Spleen (tissue), 11 donors: ENCODE measurements around the gene BCLAF1. TPM values are rescaled to one million over a fixed set of nuclear protein-coding genes. Genes with fewer than 3 reads are reported as not detected.

Experiments used
- DNase-seq: peaks from one replicate; pipeline ENCODE4 v3.0.0-alpha.2; 2020
- H3K27ac ChIP-seq, 8 donors: fragments of 200-600 bp; sonication (generic) in 7 of 8; 1 replicate in 4 of 8; 2 replicates in 4 of 8; pipeline versions ENCODE4 v1.5.0 to v1.8.0; 2016 to 2021; ENCODE audit warnings: inconsistent platforms in 4 of 8, mild to moderate bottlenecking in 4 of 8, moderate library complexity in 1 of 8
- H3K27me3 ChIP-seq, 7 donors: fragments of 200-600 bp; sonication (generic) in 6 of 7; replicated peaks in 1 of 7; 1 replicate in 4 of 7; 2 replicates in 3 of 7; pipeline versions ENCODE4 v1.5.0 to v1.8.0; 2016 to 2021; ENCODE audit warnings: inconsistent platforms in 3 of 7, mild to moderate bottlenecking in 1 of 7
- H3K36me3 ChIP-seq, 6 donors: fragments of 200-600 bp; sonication (generic) in 5 of 6; 1 replicate in 4 of 6; 2 replicates in 2 of 6; pipeline versions ENCODE4 v1.5.0 to v1.8.0; 2016 to 2021; ENCODE audit warnings: inconsistent platforms in 2 of 6
- H3K4me1 ChIP-seq, 6 donors: fragments of 200-600 bp; sonication (generic) in 5 of 6; 1 replicate in 3 of 6; 2 replicates in 3 of 6; pipeline versions ENCODE4 v1.5.0 to v1.8.0; 2016 to 2021; ENCODE audit warnings: inconsistent platforms in 3 of 6
- H3K4me3 ChIP-seq, 8 donors: fragments of 200-600 bp; sonication (generic) in 7 of 8; 1 replicate in 4 of 8; 2 replicates in 4 of 8; pipeline versions ENCODE4 v1.5.0 to v1.8.0; 2016 to 2021; ENCODE audit warnings: inconsistent platforms in 4 of 8, mild to moderate bottlenecking in 4 of 8, moderate library complexity in 2 of 8
- H3K9me3 ChIP-seq, 8 donors: fragments of 200-600 bp; sonication (generic) in 7 of 8; 1 replicate in 4 of 8; 2 replicates in 4 of 8; pipeline versions ENCODE4 v1.5.0 to v1.8.0; 2016 to 2021; ENCODE audit warnings: inconsistent platforms in 4 of 8
- CTCF ChIP-seq, 11 experiments: fragments of 200-600 bp in 7 of 11; fragments of 450-650 bp in 4 of 11; sonication (generic) in 4 of 11; IDR thresholded peaks in 8 of 11; conservative IDR thresholded peaks in 3 of 11; 1 replicate in 7 of 11; 2 replicates in 4 of 11; pipeline versions ENCODE4 v1.4.0 to v1.8.0; 2016 to 2021; ENCODE audit warnings: antibody characterized with exemption in 11 of 11, inconsistent platforms in 4 of 11, mild to moderate bottlenecking in 1 of 11
- POLR2A ChIP-seq, 3 donors: fragments of 450-650 bp; IDR thresholded peaks; one replicate each; pipeline ENCODE4 v1.5.1; 2017; ENCODE audit warnings: antibody characterized with exemption in 3 of 3, mild to moderate bottlenecking in 1 of 3
- POLR2AphosphoS5 ChIP-seq, 3 donors: sonication (generic); formaldehyde crosslinking; IDR thresholded peaks; one replicate each; pipeline ENCODE4 v1.5.1; 2017; ENCODE audit warnings: antibody characterized with exemption in 3 of 3
- WGBS, 5 donors: extraction: QIAGEN DNeasy Blood & Tissue Kit in 3 of 5; methylation state at CpG; one replicate each; pipeline versions ENCODE4 v1.1.5 to v1.1.7; 2013 to 2018; 5-methylcytosine and 5-hydroxymethylcytosine counted together
- intact Hi-C: fragments of 100-400 bp; cut with DNase I; formaldehyde crosslinking; loops from one replicate; pipeline ENCODE4 v1.15.0; 2023; ENCODE audit warnings: low total_unique reads
- polyA plus RNA-seq, 3 donors: library from polyadenylated mRNA; stranded (reverse); fragments of 200-250 nt; gene quantifications; one replicate each; pipeline ENCODE4 v1.2.1, GENCODE V29; 2013
- small RNA-seq, 4 donors: library from RNA; depleted of rRNA; stranded (forward); fragments of <200 nt; gene quantifications; one replicate each; pipeline ENCODE3, GENCODE V24; 2016
- total RNA-seq, 7 donors: library from RNA; depleted of rRNA in 3 of 7; stranded (reverse); fragments of >200 nt in 3 of 7; fragmentation: NEBNext Ultra II Directional in 4 of 7; extraction: Animal tissue kit (Norgen Biotek cat#: 25700) in 4 of 7; gene quantifications; one replicate each; pipeline versions ENCODE4 v1.1.0 to v1.2.1, GENCODE V29; 2016 to 2021
- donor health status: healthy with polysubstance abuse.
- donor health status: DM: no; HTN: no; CAD: no; lungs with moderate emphysema.
- donor health status: DM: no; HTN: no; CAD: no.
- donor health status: Bipolar disorder and iron deficiency.
- donor health status: healthy.
- donor health status: DM: no; HTN: no; CAD: no.
- donor health status: DM: yes; HTN: yes; CAD: no.

The BCLAF1 gene
- total and polyA plus RNA-seq, 10 donors = 22.9 to 228 (median 170) TPM

GRCh38 chr6:136209496-136209895 is 80.2 kb downstream of the BCLAF1 start:
- Histone ChIP-seq H3K27me3 (no peaks in the 10 kb centered on the region), H3K9me3 (no peaks in the 10 kb centered on the region), H3K27ac (no peak overlapping the region), H3K4me3 (no peak overlapping the region), H3K36me3 (no peaks in the 10 kb centered on the region), H3K4me1 (no peaks in the 10 kb centered on the region)
- DNase-seq = no peak
- intact Hi-C loops = no loop called here
- 81 to 97% (median 90%) methylated on average over 2 of the region's 2 CpGs for WGBS, 5 donors
- TF ChIP-seq POLR2A (IDR thresholded peaks at IDR 0.05) (no peak), POLR2AphosphoS5 (IDR thresholded peaks at IDR 0.05) (no peak)

- Histone ChIP-seq H3K4me1 (no peaks in the 10 kb centered on the region), H3K27me3 (no peaks in the 10 kb centered on the region), H3K9me3 (no peaks in the 10 kb centered on the region), H3K36me3 (no peaks in the 10 kb centered on the region), H3K27ac (no peak overlapping the region), H3K4me3 (no peak overlapping the region)
- TF ChIP-seq POLR2A (IDR thresholded peaks at IDR 0.05) (no peak), POLR2AphosphoS5 (IDR thresholded peaks at IDR 0.05) (no peak), CTCF (IDR thresholded peaks at IDR 0.05 in 8 of 11, conservative IDR thresholded peaks at IDR 0.05 in 3 of 11) (no peak)
- intact Hi-C loops = no loop called here
- 94 to 95% (median 95%) methylated on average over 4 of the region's 4 CpGs for WGBS, 5 donors
- DNase-seq = no peak
Observed at GRCh38 chr6:136208783-136209182, 80.9 kb downstream of the BCLAF1 start.

Small RNA genes lying within 50 kb of the gene (small RNA-seq; reads per million reads assigned to genes)
- 0 reads per million in 4 donors for gene AL023284.1

Other genes with a start within 250 kb of the BCLAF1 start
- gene MTFR2, start 39.5 kb downstream of the BCLAF1 start, total RNA-seq = 1 to 10 TPM; 1.6 to 4.6 (median 2.6) TPM
- 1 to 10 TPM; 2.2 to 3.7 (median 2.4) TPM for gene MTFR2, start 39.5 kb downstream of the BCLAF1 start, polyA plus RNA-seq